Fibroblast of skin of scalp (primary cell): ENCODE measurements around the gene LFNG.
A peak's percentile ranks its signal among the peaks of the same experiment; 100 is the strongest.

Experiments used
- DNase-seq: peaks from one replicate; pipeline ENCODE4 v3.0.0-alpha.2; 2013

LFNG gene

DNA sequence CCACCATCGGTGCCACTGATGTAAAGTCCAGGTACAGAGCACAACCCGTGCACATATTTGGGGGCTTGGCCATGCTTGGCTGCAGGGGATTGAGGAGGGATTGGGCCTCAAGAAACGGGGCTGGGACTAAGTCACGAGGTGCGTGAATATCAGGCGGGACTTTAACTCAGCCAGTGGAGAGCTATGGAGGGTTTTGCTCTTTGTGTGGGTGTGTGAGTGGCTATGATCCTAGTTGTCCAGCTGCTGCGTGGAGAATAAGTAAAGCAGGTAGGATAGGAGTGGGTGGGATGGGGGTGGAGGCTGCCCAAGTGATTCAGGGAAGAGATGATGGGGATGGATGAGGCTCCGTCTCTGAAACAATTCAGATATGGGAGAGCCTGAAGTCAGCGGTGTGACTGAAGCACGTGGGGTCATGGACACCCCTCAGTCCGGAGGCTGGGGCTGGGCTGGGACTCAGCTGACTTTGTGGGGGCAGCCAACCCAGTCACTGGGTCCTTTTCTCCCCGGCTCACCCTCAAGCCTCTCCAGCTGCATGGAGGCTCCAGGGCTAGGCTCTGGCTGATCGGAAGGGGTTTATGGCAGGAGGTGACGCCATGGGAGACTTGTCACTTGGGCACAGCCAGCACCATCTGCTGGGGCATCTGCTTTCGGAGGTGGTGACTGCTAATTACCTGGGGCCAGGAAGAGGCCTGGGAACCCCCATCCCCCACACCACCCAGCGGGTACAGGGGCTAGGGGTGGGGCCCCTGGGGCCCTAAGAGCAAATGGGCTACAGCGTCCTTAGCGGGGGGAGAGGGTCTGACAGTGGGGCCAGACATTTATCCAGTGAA lies 1.7 kb upstream of the LFNG start:
- peak; percentile 46 for DNase-seq

DNA sequence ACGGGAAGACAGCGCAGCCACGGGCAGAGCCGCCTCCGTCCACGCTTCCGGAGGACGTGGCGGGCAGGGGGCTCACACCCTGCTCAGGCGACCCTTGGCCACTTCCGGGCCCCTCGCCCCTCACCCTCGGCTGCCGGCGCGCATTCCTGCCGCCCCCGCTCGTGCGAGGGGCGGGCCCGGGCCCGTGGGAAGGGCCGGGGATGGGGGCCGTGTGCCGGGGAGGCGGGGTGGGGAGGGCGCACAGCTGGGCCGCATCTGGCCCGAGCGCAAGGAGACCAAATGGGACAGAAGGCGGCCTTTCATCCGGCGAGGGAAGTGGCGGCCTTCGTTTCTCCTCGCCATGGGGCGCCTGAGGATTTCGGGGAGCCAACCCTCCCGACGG lies 846 bp upstream of the LFNG start:
- DNase-seq, result no peak

DNA sequence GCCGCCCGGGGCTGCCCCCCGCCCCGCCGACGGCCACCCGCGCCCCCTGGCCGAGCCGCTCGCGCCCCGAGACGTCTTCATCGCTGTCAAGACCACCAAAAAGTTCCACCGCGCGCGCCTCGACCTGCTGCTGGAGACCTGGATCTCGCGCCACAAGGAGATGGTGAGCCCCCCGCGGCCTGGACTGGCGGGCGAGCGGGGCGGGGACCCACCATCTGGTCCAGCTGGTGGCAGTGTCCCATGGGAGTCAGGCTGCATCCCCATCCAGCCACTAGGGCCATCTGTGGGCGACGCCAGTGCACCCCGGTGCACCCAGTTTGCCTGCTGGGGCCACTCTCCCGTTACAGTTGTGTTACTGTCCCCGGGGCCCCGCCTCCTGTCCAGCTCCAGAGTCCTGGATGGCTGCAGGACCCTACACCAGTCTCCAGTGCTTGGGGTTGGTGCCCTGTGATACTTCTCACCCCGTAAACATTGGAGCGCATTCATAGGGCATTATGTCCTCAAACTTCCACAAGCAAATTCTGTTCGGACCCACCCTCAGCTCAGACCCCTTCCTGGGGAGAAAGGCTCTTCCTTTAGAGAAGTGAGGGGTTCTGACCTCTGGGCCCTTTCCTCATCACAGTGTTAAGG lies 672 bp downstream of the LFNG start:
- no peak for DNase-seq

DNA sequence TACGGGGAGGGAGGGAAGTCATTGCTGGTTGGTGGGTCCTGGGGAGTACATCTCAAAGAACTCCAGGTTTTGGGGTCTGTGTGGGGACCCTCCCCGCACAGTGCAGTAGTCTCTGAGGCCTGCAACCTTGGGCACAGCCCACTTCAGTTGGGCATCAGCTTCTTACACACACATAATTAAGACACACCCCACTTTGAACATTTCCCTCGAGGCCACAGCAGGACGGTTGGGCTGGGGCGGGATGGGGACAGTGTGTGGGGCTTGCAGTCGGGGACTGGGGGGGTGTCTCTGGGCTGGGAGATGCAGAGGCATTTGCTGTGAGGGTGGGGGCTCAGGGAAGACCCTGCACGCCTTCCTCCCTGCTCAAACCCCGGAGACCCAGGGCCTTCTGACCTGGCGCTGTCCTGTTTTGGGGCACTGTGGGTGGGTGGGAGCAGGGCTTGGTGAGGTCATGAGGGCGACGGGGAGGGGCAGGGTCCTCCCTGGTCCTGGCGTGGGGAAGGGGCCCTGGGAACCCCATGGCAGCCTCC lies 1.3 kb downstream of the LFNG start:
- DNase-seq, result peak; percentile 52

DNA sequence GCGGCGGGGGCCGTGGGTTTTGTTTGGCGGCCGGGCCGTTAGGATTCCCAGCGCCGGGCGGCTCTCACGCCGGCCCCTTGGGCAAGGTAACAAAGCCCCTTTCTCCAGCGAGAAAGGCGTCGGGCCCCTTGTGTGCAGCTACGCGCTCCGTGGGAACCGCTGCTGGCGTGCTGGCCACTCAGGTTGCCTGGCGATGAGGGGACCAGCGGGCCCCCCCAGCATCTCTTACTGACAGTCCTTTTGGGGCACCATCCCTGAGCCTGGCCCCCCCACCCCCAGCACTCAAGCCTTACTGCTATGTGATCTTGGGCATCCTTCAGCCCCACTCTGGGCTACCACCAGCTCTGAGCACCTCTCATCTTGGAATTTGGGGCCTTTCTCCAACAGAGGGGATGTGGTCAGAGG lies 1.8 kb downstream of the LFNG start:
- DNase-seq, result no peak

DNA sequence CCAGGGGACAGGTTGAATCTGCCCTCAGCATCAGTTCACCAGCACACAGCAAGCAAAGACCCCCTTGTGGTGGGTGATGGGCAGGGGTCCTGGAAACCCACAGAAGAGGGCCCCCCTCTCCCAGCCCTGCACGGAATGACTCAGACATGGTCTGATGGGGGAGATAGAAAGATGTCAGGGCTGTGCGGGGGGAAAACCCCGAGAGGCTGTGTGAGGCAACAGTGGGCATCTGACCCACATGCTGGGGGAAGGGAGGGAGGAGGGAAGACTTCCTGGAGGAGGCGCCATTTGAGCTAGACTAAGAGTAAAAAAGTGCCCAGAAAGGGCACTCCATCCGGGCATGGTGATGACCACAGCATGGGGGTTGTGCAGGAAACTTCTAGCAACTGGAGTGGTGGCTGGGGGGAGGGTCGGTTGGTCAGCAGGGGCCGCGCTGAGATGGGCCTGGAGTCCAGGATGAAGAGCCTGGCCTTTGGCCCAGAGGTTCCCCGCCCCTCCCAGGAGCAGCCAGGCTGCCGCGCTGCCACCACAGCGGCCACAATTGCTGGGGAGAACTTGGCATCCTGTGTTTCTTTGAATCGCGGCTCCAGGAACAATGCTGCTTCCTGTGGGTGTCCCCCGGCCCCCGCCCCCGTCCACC lies 2.5 kb downstream of the LFNG start:
- DNase-seq, result peak; percentile 42

DNA sequence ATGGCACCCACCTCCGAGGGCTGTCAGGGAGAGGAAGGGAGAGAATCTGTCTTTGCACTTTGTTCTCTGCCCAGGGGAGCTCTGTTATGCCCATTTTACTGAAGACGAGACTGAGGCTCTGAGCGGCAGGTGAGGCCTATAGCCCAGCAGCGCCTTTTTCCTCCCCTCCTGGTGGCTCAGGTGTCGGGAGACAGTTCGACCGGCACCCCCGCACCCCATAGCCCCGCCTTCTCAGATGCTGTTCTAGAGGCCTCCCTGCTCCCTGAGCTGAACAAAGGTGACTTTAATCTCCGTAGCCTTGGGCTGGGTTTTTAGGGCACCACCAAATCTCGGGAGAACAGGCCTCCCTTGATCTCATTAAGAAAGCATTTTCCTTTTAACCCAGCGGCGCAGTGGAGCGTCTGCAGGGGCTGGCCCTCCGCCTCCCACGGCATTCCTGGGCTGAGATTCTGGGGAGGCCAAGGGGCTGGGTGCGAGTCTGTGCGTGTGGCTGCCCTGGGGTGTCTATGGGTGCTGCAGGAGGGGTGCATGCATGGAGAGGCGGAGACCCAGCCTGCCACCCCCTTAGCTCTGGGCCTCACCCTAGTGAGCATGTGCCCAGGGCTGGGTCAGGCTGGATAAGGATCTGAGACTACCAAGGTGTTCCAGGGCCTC lies 3.3 kb downstream of the LFNG start:
- peak; percentile 51 for DNase-seq

DNA sequence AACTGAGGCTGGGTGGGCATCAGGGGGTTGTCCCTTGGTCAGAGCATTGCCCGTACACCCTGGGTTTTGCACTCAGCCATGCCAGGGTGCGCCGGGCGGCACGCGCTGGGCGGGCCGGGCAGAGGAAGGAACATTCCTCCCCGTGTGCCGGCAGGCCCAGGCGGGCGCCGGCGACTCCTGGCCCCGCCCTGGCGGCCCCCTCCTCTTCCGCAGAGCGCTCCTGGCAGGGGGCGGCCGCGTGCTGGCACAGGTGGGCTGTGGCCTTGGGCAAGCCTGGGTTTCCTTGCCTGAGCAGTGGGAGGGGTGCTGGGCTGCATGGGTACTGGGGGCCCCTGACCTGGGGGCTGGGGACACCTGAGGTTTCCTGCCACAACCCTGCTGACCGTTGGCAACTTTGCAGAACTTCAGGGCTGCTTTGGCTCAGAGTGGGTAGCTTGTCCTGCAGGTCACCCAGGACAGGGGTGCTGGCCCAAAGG lies 3.9 kb downstream of the LFNG start:
- no peak for DNase-seq

DNA sequence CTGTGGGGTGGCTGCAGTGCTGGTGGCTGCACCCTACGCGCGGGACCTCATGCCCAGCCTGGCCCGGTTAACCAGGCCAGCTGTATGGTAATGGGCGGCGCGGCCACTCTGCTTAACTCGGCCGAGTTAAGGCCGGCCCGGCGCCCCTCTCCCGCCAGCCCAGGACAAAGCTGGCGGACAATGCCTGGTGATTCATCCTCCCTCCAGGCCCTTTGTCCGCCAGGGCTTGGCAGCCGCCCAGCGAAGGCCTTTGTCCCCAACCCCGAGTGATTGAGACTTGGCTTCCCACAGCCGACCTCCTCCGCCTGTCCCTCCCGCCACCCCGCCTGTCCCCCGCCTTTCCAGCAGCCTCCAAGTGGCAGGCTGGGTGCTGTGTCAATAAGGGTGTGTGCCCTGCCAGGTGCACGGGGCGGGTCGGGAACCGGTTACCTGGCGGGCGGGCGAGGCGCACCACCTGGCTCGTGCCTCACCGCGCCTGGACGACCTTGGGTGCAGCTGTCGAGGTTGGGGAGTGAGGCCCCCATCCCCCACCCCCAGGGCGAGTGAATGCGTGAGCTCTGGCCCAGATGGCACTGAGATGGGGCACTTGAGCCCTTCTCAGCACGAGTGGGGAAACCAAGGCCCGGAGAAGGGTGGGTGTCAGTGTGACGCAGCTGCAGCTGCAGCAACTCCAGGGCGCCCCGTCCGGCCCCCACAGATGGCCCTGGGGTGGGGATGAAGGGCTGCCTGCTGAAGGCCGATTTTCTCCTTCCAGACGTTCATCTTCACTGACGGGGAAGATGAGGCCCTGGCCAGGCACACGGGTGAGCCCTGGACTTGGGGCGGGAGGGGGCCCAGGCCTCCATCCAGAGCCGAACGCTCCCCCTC lies 4.6 kb downstream of the LFNG start:
- DNase-seq, result peak; percentile 47

DNA sequence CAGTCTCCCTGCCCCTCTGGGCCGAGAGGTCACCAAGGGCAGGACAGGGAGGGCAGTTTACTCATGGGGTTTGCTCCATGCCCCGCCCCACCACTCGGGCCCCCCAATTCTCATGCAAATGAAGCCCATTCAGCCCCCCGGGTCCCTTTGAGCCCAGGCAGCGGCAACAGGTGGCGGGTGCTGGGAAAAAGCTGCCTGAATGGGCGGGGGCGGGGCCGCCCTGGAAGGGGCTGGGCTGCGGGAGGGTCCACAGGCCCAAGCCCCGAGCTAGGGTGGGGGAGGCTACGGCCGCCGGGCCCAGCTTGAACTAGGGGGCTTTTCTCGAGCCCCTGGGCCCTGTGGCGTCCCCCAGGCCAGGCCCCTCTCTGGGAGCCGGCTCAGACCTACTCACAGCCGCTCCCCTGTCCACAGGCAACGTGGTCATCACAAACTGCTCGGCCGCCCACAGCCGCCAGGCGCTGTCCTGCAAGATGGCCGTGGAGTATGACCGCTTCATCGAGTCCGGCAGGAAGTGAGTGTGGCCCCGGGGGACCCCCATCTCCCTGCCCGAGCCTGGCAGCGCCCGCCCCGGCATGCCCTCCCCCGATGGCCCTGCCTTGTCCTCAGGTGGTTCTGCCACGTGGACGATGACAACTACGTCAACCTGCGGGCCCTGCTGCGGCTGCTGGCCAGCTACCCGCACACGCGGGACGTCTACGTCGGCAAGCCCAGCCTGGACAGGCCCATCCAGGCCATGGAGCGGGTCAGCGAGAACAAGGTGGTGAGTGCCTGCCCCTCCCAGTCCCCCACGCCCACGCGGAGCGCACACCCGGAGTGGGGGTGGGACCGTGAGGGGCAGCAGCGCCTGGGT lies 5.5 kb downstream of the LFNG start:
- DNase-seq, result no peak

DNA sequence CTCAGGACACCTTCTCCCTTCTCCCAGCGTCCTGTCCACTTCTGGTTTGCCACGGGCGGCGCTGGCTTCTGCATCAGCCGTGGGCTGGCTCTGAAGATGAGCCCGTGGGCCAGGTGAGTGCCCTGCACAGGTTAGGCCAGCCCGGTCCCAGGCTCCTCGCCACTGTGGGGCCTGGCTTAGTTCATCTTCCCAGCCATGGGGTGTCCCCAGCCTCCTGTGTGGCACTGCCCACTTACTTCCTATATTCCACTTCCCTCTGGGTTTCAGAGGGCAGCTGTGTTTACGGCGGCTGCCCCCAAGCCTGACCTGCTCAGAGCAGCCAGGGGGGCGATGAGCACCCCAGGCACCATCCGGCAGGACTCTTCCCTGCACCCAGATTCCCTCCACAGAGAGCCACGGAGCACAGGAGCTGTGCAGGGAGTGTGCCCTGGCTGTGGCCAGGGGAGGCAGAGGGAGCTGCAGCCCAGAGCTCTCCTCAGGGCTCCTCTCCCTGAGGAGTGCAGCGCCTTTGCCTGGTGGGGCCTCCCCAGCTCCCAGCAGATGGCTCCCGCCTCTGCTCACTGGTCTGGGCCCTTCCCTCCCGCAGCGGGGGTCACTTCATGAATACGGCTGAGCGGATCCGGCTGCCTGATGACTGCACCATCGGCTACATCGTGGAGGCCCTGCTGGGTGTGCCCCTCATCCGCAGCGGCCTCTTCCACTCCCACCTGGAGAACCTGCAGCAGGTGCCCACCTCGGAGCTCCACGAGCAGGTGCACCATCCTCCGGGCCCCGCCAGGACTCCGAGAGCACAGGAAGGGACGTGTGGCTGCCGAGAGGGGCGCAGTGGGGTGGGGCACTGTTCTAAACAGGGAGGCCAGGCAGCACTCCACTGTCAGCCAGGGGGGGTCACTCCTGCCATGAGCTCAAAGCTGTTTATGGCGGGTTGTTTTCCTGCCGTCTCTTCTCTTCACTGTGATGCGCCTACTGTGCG lies 6.4 kb downstream of the LFNG start:
- no peak for DNase-seq

DNA sequence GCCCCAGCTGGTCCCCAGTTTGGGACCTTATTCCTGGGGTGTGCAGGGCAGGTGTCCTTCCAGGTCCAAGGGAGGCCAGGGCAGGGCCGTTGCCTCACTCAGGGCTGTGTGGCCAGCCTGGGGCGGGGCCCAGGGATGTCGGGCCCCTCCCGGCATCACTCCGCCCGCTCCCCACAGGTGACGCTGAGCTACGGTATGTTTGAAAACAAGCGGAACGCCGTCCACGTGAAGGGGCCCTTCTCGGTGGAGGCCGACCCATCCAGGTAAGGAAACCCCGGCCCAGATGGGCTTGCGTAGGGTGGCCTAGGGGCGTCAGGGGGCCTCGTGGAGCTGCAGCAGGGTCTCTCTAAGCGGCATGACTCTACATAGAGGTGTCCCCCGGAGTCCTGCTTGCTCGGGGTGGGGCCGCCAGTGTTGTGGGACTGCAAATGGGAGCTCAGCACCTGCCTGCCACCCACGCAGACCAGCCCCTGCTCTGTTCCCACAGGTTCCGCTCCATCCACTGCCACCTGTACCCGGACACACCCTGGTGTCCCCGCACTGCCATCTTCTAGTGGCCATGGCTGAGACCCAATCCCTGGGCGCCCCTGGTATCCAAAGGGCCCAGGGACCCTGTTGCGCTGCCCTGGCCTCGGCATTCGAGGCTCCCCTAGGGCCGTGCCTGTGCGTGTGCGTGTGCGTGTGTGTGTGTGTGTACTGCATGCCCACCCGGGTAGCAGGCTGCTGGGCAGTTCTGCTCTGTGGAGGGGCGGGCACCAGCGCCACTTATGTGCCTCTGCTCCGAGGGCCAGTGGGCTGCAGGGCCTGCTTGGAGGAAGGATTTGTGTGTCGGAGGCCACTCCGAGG lies 7.3 kb downstream of the LFNG start:
- no peak for DNase-seq

DNA sequence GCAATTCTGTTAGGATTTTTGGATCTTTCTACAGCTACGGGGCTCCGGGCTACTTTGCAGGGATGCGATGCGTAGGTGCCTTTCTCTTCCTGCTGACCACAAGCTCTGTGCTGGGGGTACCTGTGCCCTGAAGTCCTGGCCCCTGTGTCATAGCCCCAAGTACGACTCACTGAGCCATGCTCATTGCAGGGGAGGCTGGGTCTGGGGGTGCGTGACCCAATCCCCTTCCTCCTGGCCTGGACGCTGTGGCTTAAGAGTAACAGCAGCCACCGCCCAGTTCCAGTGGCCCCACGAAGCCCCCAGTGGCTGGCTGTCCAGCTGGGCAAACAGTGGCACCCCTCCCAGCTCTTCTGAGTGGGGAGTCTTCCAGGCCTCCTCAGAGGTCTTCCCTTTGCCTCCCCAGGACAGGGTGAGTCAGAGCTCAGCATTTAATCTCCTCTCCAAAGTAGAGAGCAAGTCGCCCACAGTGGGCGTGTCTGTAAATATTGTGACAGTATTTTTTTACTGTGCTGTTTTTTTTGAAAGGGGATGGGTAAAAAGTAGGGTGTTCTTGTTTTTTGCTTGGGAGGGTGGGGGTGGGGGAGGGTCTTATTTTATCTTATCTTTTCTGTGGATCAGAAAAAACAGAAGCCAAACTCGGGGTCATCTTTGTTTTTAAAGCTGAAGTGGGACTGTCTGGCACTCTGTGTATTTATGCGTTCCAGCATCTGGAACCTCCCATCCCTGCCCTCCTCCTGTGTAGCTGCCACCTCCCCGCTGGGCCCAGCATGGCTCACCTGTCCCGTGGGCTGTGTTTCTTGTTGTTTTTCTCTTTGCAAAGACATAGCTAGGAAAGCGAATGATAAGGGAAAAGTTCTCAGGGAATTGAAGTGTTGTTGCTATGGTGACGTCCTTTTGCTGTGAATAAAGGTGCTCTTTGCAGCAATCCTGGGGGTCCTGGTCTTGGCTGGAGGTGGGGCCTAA lies 8.2 kb downstream of the LFNG start:
- peak; percentile 74 for DNase-seq

DNA sequence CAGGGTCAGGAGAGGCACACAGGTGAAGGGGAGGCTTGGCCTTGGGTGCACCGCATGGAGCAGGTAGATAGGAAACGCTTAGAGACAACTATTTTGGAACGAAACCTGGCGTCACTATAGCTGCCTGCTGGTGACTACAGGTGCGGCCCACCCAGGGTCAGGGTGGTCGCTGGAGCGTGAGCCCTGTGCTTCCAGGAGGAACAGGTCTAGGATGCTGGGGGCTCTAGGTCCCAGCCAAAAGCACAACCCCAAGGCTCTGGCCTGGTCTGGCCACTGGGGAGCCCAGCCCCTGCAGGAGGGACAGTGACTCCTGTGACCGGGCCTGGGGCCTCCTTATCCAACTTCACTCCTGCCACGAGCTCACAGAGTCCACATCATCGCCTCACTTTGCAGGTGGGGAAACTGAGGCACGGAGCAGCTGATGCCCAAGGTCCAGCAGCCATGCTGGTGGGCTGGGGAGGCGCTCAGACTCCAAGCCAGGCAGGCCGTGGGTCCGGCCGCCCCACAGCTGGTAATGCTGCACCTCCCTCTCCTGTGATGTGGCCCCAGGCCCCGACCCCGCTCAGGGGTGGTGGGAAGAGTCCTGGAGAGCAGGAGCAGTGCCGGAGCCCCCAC lies 9.0 kb downstream of the LFNG start:
- DNase-seq, result no peak

DNA sequence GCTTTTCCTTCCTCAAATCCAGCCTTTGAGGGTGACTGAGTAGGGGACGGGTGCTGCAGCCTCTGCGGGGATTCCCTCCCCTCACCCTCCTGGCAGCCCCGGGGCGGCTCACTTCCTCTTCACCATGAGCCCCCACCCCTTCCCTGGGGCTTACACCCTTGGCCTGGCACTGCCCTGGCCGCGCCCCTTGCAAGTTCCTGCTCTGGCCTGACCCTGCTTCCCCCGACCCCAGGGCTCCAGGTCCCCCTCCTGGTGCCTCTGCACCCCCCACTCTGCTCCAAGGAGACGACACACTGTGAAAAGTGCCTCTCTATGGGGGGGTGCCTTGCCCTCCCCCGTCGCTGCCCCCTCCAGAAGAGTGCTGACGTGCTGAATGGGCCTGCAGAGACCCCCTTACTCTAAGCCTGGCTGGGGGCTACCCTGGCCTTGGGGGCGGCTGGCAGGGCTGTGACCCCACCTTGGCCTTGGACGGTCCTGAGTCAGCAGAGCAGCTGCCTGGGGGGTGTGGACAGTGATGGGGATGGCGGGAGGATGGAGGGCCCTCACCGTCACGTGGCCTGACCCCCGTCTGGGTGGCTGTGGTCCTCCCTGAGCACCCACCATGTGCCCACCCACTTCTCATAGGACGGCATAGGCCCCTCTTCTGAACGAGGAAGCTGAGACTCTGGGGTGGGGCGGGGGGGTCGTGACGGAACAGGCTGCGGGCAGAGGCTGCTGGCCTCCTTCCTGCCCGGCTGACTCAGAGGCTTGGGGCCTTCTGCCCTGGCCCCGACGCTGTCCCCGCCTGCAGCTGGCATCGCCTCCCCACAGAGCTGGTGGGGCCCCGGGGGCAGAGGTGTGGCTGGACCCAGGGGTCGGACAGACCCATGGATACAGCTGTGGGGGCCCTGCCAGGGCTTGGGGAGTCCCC lies 9.8 kb downstream of the LFNG start:
- no peak for DNase-seq
